Skeletal muscle satellite cell (primary cell): ENCODE results near the gene AKR1C2.
A peak's percentile ranks its signal among the peaks of the same experiment; 100 is the strongest.
"Not testable (repeated sequence)": the region's sequence is repeated elsewhere in the genome, so short reads cannot be mapped to it uniquely, and the experiment has no call there.

Experiments
- H3K27me3 ChIP-seq: 2 replicates; pipeline ENCODE4 v1.7.0; 2013; ENCODE audit warnings: low read length; ENCODE audit not compliant: control insufficient read depth, insufficient read depth
- H3K36me3 ChIP-seq: 2 replicates; pipeline ENCODE4 v1.7.0; 2013; ENCODE audit warnings: mild to moderate bottlenecking, control low read depth, low read length; ENCODE audit not compliant: insufficient read depth
- H3K4me1 ChIP-seq: 2 replicates; pipeline ENCODE4 v1.7.0; 2013; ENCODE audit warnings: low read length; ENCODE audit not compliant: control insufficient read depth, insufficient read depth
- H3K4me2 ChIP-seq: 2 replicates; pipeline ENCODE4 v1.7.0; 2013; ENCODE audit warnings: mild to moderate bottlenecking, low read length
- H3K4me3 ChIP-seq: 2 replicates; pipeline ENCODE4 v1.7.0; 2013; ENCODE audit warnings: low read length
- H3K9ac ChIP-seq: 2 replicates; pipeline ENCODE4 v1.7.0; 2013; ENCODE audit warnings: mild to moderate bottlenecking, low read depth, low read length, moderate library complexity
- H3K9me3 ChIP-seq: replicated peaks from 2 replicates; pipeline ENCODE4 v1.7.0; 2013; ENCODE audit warnings: mild to moderate bottlenecking, control low read depth, low read length

AKR1C2 gene

GRCh38 chr10:5040010-5040673 is 36.5 kb upstream of the AKR1C2 start:
- H3K4me3 ChIP-seq, result no peak overlapping the region
- no peak overlapping the region for H3K4me2 ChIP-seq
- no peaks in the 10 kb centered on the region for H3K9me3 ChIP-seq
- no peaks in the 10 kb centered on the region for H3K36me3 ChIP-seq
- peaks cover 12% of the 10 kb centered on the region for H3K4me1 ChIP-seq
- H3K9ac ChIP-seq, result no peak overlapping the region
- no peaks in the 10 kb centered on the region for H3K27me3 ChIP-seq

GRCh38 chr10:5038733-5039132 is 35.1 kb upstream of the AKR1C2 start:
- H3K27me3 ChIP-seq, result no peaks in the 10 kb centered on the region
- H3K4me2 ChIP-seq, result no peak overlapping the region
- no peak overlapping the region for H3K4me3 ChIP-seq
- peaks cover 21% of the 10 kb centered on the region for H3K4me1 ChIP-seq
- no peaks in the 10 kb centered on the region for H3K36me3 ChIP-seq
- H3K9ac ChIP-seq, result no peak overlapping the region
- H3K9me3 ChIP-seq, result no peaks in the 10 kb centered on the region

GRCh38 chr10:5038101-5038500 is 34.4 kb upstream of the AKR1C2 start:
- Histone ChIP-seq H3K9ac (no peak overlapping the region), H3K36me3 (no peaks in the 10 kb centered on the region), H3K4me3 (no peak overlapping the region), H3K4me2 (no peak overlapping the region), H3K4me1 (peaks cover 22% of the 10 kb centered on the region), H3K9me3 (no peaks in the 10 kb centered on the region), H3K27me3 (no peaks in the 10 kb centered on the region)

GRCh38 chr10:5036511-5036910 is 32.9 kb upstream of the AKR1C2 start:
- no peaks in the 10 kb centered on the region for H3K9me3 ChIP-seq
- no peaks in the 10 kb centered on the region for H3K36me3 ChIP-seq
- no peaks in the 10 kb centered on the region for H3K27me3 ChIP-seq
- H3K4me3 ChIP-seq, result no peak overlapping the region
- H3K4me2 ChIP-seq, result no peak overlapping the region
- peaks cover 25% of the 10 kb centered on the region for H3K4me1 ChIP-seq
- no peak overlapping the region for H3K9ac ChIP-seq

GRCh38 chr10:5035356-5035755 is 31.7 kb upstream of the AKR1C2 start:
- Histone ChIP-seq H3K4me1 (peaks cover 17% of the 10 kb centered on the region), H3K27me3 (no peaks in the 10 kb centered on the region), H3K36me3 (no peaks in the 10 kb centered on the region), H3K9ac (no peak overlapping the region), H3K9me3 (no peaks in the 10 kb centered on the region), H3K4me3 (no peak overlapping the region), H3K4me2 (no peak overlapping the region)

GRCh38 chr10:5034588-5034987 is 30.9 kb upstream of the AKR1C2 start:
- Histone ChIP-seq H3K4me1 (peaks cover 17% of the 10 kb centered on the region), H3K27me3 (no peaks in the 10 kb centered on the region), H3K4me2 (no peak overlapping the region), H3K9me3 (no peaks in the 10 kb centered on the region), H3K4me3 (no peak overlapping the region), H3K36me3 (no peaks in the 10 kb centered on the region), H3K9ac (no peak overlapping the region)

- Histone ChIP-seq H3K36me3 (no peaks in the 10 kb centered on the region), H3K4me1 (peaks cover 17% of the 10 kb centered on the region), H3K9ac (peak overlapping the region; percentile 30), H3K4me2 (peak overlapping the region; percentile 65), H3K9me3 (no peaks in the 10 kb centered on the region), H3K27me3 (no peaks in the 10 kb centered on the region), H3K4me3 (peak overlapping the region; percentile 49)
Observed at GRCh38 chr10:5033061-5033778, 29.6 kb upstream of the AKR1C2 start.

- H3K4me3 ChIP-seq, H3K9ac ChIP-seq, H3K36me3 ChIP-seq, H3K4me2 ChIP-seq, H3K9me3 ChIP-seq, H3K27me3 ChIP-seq: not testable (repeated sequence)
- peaks cover 17% of the 10 kb centered on the region for H3K4me1 ChIP-seq
Observed at GRCh38 chr10:5032444-5032843, 28.8 kb upstream of the AKR1C2 start.

GRCh38 chr10:5031588-5031987 is 27.9 kb upstream of the AKR1C2 start:
- peaks cover 17% of the 10 kb centered on the region for H3K4me1 ChIP-seq
- not testable (repeated sequence) for H3K4me2 ChIP-seq, H3K4me3 ChIP-seq, H3K9me3 ChIP-seq, H3K27me3 ChIP-seq, H3K36me3 ChIP-seq, H3K9ac ChIP-seq

GRCh38 chr10:5030989-5031388 is 27.3 kb upstream of the AKR1C2 start:
- no peak overlapping the region for H3K4me3 ChIP-seq
- H3K4me2 ChIP-seq, result no peak overlapping the region
- H3K9ac ChIP-seq, result no peak overlapping the region
- H3K9me3 ChIP-seq, result no peaks in the 10 kb centered on the region
- no peaks in the 10 kb centered on the region for H3K27me3 ChIP-seq
- H3K4me1 ChIP-seq, result peaks cover 17% of the 10 kb centered on the region
- H3K36me3 ChIP-seq, result no peaks in the 10 kb centered on the region

GRCh38 chr10:5025461-5025881 is 21.8 kb upstream of the AKR1C2 start:
- peaks cover 24% of the 10 kb centered on the region for H3K4me1 ChIP-seq
- not testable (repeated sequence) for H3K4me3 ChIP-seq, H3K9me3 ChIP-seq, H3K27me3 ChIP-seq, H3K36me3 ChIP-seq, H3K4me2 ChIP-seq, H3K9ac ChIP-seq
